GM19395 (cell line): ENCODE data around the gene GCK.
"Not testable (repeated sequence)": the region's sequence is repeated elsewhere in the genome, so short reads cannot be mapped to it uniquely, and the experiment has no call there.

Source experiments
- ATAC-seq: cut with Tn5 transposase; IDR thresholded peaks from one replicate; pipeline ENCODE4 v1.9.1; 2021; ENCODE audit warnings: mild to moderate bottlenecking, moderate library complexity; ENCODE audit not compliant: unreplicated experiment

GCK gene

GRCh38 chr7:44145479-44145968 is 43.7 kb downstream of the GCK start:
- no peak for ATAC-seq

GRCh38 chr7:44144968-44145478 is 44.2 kb downstream of the GCK start:
- ATAC-seq, result no peak

GRCh38 chr7:44144426-44144967 is 44.7 kb downstream of the GCK start:
- no peak for ATAC-seq

- no peak for ATAC-seq
Observed at GRCh38 chr7:44143646-44144250, 45.5 kb downstream of the GCK start.

- ATAC-seq, result no peak
Observed at GRCh38 chr7:44142028-44142427, 47.2 kb downstream of the GCK start.

GRCh38 chr7:44141221-44141850 is 47.9 kb downstream of the GCK start, which contains the start of gene MYL7:
Gene MYL7 (minus strand): TSS chr7:44141332. CDS start chr7:44141305, 27 bp downstream.
- no peak for ATAC-seq

- ATAC-seq, result no peak
Observed at GRCh38 chr7:44140341-44140740, 48.9 kb downstream of the GCK start.

- no peak for ATAC-seq
Observed at GRCh38 chr7:44139311-44140010, 49.8 kb downstream of the GCK start.

GRCh38 chr7:44138698-44139097 is 50.5 kb downstream of the GCK start:
- no peak for ATAC-seq

GRCh38 chr7:44136731-44137130 is 52.5 kb downstream of the GCK start:
- no peak for ATAC-seq

- no peak for ATAC-seq
Observed at GRCh38 chr7:44134943-44135628, 54.2 kb downstream of the GCK start.

- ATAC-seq, result no peak
Observed at GRCh38 chr7:44133295-44133694, 55.9 kb downstream of the GCK start.

GRCh38 chr7:44132039-44132438 is 57.2 kb downstream of the GCK start:
- ATAC-seq, result no peak

- no peak for ATAC-seq
Observed at GRCh38 chr7:44131173-44132029, 57.8 kb downstream of the GCK start.

GRCh38 chr7:44128721-44129582 is 60.3 kb downstream of the GCK start:
- ATAC-seq, result no peak

GRCh38 chr7:44127161-44127560 is 62.1 kb downstream of the GCK start:
- no peak for ATAC-seq

- not testable (repeated sequence) for ATAC-seq
Observed at GRCh38 chr7:44126574-44126973, 62.7 kb downstream of the GCK start.

GRCh38 chr7:44124822-44125202 is 64.4 kb downstream of the GCK start:
- ATAC-seq, result no peak
